PFSK-1 (cell line): ENCODE results near the gene MYOT.

Experiments used
- FOXP2 ChIP-seq: optimal IDR thresholded peaks from 2 replicates; pipeline ENCODE3; 2011; ENCODE audit warnings: borderline replicate concordance, control low read depth, inconsistent platforms; ENCODE audit not compliant: insufficient read depth; ENCODE audit errors: extremely low read length, extremely low read depth
- POLR2AphosphoS5 ChIP-seq: IDR thresholded peaks from 2 replicates; pipeline ENCODE4 v1.6.1; 2012; ENCODE audit warnings: low read depth, mild to moderate bottlenecking, control low read depth, low read length, moderate library complexity
- TAF1 ChIP-seq: IDR thresholded peaks from 2 replicates; pipeline ENCODE4 v1.6.1; 2012; ENCODE audit warnings: low read length, control low read depth, borderline replicate concordance; ENCODE audit not compliant: insufficient read depth

- TF ChIP-seq POLR2AphosphoS5: no peak
- no peak for TF ChIP-seq TAF1
- no peak for TF ChIP-seq FOXP2
Observed at GRCh38 chr5:137856201-137856600, 11.5 kb upstream of the MYOT start.
